HG03442 (cell line): ENCODE measurements around the gene ZNF584.

ENCODE experiments used
- ATAC-seq: cut with Tn5 transposase; IDR thresholded peaks from one replicate; pipeline ENCODE4 v1.9.1; 2021; ENCODE audit warnings: mild to moderate bottlenecking, moderate library complexity; ENCODE audit not compliant: unreplicated experiment

Gene ZNF584

DNA sequence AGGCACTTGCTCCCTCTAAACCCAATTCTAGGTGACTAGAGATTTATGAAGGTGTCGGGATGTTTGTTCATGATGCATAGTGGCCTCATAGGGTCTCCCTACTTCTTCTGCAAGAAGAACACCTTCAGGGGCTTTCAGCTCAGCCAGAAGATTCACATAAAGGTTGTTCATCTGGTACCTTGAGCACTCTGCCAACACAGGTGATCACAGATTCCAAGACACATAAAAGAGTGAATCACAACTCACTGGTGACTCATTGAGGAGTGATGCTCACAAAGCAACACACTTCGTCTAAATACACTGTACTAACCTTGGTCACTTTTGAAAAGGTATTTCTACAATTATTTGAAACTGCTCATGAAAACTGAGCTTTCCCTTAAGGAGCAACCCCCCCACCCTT, 51.6 kb downstream of the ZNF584 start:
- ATAC-seq = no peak

DNA sequence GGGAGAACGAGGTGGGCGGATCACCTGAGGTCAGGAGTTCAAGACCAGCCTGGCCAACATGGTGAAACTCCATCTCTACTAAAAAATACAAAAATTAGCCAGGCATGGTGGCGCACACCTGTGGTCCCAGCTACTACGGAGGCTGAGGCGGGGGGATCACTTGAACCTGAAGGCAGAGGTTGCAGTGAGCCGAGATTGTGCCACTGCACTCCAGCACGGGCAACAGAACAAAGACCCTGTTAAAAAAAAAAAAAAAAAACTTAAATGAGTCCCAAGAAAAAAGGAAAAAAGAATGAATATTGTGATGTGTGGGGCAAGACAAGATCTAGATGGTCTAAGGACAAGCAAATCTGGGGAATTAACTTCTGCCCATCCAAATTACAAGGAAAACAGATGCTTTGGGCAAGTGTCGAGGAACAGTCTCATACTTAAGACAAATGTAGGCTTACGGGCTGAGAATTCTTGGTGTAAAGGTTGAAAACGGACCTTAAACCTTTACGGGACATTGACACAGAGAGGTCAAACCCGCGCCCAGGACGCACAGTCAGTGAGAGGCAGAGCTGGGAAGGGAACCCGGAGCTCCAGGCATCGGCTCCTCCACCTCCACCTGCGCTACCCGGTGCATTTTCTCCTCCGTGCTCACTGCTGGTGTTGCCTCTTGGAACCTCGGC, 57.8 kb downstream of the ZNF584 start:
- peak; percentile 17 for ATAC-seq

DNA sequence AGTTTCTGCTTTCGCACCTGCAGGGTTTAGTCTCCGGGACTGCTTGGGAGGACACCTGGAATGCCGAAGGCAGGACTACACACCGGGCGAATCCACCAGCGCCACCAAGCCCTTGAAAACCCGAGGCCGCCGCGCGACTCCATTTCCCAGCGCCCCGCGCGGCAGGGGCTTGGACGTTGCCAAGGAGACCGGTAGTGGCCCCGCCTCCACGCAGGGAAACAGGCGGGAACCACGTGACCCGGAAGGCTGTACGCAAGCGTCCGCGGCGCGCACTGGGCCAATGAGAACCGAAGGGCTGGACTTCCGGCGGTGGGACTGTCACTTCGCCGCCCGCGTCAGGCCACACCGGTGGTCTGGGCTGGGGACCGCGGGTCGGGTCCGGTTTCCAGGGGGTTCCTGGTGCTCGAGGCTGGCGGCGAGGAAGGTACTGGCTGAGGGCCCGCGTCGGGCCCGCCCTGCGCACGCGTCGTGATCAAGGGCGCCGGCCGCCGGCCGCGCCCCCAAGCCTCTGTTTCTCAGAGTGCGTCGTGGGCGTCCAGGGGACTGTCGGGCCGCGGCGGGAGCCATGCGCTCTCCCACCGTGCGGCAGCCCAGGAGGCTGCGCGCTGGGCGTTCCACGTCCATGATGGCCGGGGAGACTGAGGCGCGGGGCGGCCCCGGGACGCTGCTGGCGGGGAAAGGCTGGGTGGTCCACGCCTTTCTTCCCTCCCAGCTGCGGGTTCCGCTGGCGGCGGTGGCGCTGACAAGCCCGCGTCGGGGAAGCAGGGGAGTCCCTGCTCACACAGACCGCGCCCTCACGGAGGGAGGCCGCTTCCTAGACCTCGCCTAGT, 58.5 kb downstream of the ZNF584 start, which contains the start of gene ZNF324:
ZNF324 (plus strand) TSS at position 321 of the 830 bp plus-strand sequence. CDS start 2,106 bp downstream, outside the sequence.
- peak; percentile 85 for ATAC-seq
